ENCODE data around the gene DCUN1D4.
"Not testable (repeated sequence)": the region's sequence is repeated elsewhere in the genome, so short reads cannot be mapped to it uniquely, and the experiment has no call there.

DNA sequence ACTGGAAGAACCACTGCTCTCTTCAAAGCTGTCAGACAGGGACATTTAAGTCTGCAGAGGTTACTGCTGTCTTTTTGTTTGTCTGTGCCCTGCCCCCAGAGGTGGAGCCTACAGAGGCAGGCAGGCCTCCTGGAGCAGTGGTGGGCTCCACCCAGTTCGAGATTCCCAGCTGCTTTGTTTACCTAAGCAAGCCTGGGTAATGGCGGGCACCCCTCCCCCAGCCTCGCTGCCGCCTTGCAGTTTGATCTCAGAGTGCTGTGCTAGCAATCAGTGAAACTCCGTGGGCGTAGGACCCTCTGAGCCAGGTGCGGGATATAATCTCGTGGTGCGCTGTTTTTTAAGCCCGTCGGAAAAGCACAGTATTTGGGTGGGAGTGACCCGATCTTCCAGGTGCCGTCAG is 97.5 kb downstream of the DCUN1D4 start:
- not testable (repeated sequence) for TF ChIP-seq EZH2 (IDR thresholded peaks at IDR 0.05; ENCODE audit: low read length, missing control alignments)
- TF ChIP-seq, protein P1, sequence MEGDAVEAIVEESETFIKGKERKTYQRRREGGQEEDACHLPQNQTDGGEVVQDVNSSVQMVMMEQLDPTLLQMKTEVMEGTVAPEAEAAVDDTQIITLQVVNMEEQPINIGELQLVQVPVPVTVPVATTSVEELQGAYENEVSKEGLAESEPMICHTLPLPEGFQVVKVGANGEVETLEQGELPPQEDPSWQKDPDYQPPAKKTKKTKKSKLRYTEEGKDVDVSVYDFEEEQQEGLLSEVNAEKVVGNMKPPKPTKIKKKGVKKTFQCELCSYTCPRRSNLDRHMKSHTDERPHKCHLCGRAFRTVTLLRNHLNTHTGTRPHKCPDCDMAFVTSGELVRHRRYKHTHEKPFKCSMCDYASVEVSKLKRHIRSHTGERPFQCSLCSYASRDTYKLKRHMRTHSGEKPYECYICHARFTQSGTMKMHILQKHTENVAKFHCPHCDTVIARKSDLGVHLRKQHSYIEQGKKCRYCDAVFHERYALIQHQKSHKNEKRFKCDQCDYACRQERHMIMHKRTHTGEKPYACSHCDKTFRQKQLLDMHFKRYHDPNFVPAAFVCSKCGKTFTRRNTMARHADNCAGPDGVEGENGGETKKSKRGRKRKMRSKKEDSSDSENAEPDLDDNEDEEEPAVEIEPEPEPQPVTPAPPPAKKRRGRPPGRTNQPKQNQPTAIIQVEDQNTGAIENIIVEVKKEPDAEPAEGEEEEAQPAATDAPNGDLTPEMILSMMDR (conservative IDR thresholded peaks at IDR 0.05 in 1 of 2, IDR thresholded peaks at IDR 0.05 in 1 of 2; ENCODE audit: low read depth in 1 of 2, low read length in 2 of 2): not testable (repeated sequence)

Data from fibroblast of lung (primary cell).